Midbrain (tissue), 1 donor: Measurements from ENCODE around the gene RFK.
"Not testable (repeated sequence)": the region's sequence is repeated elsewhere in the genome, so short reads cannot be mapped to it uniquely, and the experiment has no call there.

Source experiments
- DNase-seq: peaks from one replicate; lab custom pipeline; 2025; lab: John Stamatoyannopoulos, UW

Gene RFK

DNA sequence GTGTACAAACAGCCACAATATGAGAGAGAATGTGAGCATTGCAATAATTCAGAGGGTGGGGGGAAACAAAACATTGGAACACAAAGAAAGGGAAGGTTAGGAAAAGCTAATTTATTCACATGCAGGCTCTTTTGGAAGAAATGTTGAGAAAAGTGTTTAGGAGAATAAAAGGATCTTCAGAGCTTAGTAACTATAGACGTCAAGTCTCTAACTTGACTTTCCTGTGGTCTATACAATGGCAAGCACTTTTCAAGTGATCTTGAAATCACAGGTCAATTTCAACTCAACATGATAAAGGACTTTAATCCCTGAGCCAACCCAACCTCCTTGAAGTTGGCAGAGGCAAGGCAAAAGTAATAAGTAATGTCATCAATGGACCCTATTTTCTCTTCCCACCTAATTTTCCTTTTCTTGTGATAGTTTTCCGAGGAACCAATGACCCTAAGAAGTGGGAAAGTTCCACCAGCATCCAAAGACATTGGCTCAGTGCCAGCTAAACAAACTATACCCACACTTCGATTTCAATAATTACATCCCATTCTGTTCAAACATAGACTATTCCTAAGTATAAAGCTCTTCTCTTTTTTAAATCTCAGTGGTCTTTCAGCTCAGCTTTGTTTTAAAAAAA, 23.7 kb downstream of the RFK start:
- no peak for DNase-seq

- DNase-seq: no peak
Measured at GRCh38 chr9:76369583-76369982, 24.6 kb downstream of the RFK start.

GRCh38 chr9:76366275-76366674, 28.0 kb downstream of the RFK start:
- DNase-seq: no peak

DNA sequence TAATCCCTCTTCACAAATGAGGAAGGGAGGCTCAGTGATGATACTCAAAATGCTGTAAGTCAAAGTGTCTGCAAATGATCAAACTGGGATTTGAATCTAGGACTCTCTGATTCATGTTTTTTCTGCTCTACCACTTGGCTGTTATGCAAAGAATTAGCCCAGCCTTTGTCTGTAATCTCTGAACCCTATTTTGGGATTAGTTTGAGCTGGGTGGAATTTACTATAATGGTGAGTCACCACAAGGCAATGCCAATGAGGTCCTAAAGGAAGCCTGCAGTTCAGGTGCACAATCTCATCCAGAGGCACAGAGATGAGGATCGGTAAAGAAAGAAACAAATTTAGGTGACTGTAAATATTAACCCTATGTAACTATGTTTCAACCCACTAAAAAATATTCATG, 29.2 kb downstream of the RFK start:
- DNase-seq: no peak

GRCh38 chr9:76363032-76363395, 31.2 kb downstream of the RFK start:
- no peak for DNase-seq

DNA sequence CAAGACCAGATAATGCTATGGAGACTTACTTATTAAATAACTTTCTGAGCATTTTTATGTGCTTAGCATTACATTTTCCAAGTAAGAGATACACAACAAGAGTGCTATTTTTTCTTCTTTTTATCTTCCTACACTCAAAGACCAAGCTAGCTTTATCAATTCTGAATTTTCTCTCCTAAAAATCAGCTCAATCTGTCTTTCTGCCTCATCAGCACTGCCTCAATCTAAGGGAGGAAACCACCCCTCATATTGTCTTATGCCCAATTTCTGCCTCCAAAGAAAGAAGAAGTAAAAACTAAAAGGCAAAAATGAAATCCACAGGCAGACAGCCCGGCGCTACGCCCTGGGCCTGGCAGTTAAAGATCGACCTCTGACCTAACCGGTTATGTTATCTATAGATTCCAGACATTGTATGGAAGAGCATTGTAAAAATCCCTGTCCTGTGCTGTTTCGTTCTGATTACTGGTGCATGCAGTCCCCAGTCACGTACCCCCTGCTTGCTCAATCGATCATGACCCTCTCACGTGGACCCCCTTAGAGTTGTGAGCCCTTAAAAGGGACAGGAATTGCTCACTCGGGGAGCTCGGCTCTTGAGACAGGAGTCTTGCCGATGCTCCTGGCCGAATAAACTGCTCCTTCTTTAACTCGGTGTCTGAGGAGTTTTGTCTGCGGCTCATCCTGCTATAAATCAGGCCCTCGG, 31.7 kb downstream of the RFK start:
- not testable (repeated sequence) for DNase-seq

DNA sequence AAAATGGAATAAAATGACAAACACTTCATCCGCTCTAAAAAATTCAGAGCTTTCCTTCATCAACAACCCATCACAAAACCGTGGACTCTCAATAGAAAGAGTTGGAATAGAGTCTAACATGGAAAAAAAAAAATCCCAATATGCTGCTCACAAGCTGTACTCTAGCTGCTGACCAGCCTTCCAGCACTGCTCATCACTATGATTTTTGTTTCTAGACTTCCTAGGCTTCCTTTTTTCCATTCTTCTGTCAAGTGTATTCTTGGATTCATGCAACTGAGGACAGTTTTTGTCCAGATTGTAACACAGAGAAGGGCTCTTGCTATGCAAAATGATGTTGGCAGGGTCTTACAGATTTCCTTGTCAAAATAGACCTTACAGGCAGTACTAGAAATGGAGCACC, 34.5 kb downstream of the RFK start:
- no peak for DNase-seq

DNA sequence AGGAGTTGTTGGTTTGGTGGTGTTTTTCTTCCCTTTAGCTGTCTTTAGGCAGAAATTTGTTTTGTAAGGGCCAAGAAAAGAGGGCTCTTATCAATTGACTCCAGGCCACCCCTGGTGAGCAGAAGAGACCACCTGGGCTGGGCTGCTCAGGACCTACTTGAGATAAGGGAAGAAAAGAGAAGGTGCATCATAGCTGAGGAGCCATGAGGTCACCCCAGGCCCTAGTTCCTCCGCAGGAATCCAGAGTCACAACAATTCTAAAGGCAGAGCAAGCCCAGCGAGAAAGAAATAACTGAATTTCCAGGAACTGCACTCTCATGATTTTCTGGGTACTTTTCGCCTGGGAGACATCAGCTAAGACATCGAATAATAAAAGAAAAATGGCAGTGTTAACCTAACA, 34.9 kb downstream of the RFK start:
- DNase-seq: no peak

DNA sequence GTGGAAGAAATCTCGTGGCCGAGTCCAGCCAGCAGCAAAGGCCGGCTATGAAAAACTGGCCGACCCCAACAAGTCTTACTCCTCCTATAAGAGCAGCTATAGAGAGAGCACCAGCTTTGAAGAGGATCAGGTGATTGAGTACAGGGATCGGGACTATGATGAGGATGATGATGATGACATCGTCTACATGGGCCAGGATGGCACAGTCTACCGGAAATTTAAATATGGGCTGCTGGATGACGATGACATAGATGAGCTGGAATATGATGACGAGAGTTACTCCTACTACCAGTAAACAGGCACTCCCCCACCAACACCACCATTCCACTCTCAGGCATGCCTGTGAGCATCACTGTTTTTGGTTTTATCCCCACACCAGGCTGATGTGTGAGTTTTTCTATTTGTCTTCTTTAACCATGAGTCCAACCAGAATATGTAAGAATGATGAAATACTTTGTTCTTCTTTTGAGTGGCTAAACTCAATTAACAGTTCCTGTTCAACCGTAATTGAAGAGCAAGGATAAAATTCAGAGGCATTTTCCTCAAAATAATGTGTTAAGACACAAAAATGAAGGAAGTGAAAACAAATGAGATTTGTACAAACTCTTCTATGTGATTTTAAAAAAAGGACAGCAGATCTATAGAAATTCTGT, 35.5 kb downstream of the RFK start:
- no peak for DNase-seq

DNA sequence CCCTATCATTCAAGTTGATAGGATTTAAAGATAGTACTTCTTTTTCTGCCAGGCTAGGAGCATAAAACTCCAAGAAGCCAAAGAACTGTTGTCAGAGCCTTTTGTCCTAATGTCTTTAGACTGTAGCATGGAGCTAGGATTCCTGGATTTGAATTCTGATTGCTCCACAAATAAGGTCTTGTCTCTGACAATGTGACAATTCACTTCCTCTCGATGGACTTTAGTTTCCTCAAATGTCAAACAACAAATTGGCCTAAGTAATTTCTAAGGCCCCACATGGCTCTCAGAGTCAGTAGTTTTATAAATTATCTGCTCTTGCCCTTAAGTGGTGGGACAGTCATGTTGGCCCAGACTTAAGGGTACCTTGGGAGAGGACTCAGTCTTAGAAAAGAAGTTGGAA, 36.7 kb downstream of the RFK start:
- DNase-seq: no peak

DNA sequence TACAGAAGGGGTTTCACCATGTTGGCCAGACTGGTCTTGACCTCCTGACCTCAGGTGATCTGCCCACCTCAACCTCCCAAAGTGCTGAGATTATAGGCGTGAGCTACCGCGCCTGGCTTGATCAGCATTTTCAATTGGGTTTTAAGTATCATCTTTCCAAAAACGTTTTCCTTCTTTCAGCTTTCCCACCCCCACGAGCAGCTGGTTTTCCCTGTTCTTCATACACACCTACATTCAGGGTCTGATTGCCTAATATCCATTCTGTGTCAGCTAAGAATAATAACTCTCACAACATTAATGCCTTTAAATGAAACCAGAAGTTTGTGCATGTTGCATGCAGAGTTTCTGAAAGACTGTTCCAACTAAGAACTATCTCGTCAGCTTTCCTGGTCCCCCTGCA, 38.3 kb downstream of the RFK start:
- no peak for DNase-seq

DNA sequence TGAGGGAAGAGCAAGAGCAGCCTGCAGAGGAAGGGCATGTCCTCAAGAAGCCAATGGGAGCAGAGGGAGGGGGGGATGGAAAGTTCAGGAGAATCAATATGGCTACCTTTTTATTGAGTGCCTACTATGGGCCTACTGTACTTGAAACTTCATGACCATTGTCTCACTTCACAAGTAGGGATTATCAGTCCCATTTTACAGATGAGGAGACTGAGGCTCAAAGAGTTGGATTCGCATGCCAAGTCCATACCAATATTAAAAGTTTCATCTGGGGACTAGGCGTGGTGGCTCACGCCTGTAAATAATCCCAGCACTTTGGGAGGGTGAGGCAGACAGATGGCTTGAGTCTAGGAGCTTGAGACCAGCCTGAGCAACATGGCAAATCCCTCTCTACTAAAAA, 40.0 kb downstream of the RFK start:
- no peak for DNase-seq

- no peak for DNase-seq
Measured at GRCh38 chr9:76353280-76353679, 40.9 kb downstream of the RFK start.

DNA sequence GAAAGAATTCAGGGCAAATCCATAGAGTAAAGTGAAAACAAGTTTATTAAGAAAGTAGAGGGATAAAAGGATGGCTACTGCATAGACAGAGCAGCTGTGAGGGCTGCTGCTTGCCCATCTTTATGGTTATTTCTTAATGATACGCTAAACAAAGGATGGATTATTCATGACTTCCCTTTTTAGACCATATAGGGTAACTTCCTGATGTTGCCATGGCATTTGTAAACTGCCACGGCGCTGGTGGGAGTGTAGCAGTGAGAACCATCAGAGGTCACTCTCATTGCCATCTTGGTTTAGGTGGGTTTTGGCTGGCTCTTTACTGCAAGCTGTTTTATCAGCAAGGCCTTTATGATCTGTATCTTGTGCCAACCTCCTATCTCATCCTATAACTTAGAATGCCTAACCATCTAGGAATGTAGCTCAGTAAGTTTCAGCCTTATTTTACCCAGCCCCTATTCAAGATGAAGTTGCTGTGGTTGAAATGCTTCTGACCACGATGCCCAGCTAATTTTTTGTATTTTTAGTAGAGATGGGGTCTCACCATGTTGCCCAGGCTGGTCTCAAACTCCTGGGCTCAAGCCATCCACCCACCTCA, 42.1 kb downstream of the RFK start:
- no peak for DNase-seq

DNA sequence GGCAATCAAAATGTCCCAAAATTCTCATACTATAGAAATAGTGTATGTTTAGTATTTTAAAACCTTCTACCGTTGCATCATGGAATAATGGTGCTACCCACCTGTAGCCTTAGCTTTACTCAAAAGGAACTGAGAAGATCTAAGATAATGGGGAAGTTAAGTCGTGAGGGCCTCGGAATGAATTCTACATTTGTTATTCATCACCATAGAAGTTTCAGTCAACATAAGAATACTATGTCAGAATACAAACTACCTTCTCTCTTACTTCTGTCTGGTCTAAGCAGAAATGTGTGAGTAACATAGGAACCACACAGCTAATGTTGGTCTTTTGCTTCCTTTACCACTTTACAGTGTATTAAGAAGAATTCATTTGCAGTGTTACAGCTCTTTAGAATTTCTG, 43.2 kb downstream of the RFK start:
- no peak for DNase-seq

DNA sequence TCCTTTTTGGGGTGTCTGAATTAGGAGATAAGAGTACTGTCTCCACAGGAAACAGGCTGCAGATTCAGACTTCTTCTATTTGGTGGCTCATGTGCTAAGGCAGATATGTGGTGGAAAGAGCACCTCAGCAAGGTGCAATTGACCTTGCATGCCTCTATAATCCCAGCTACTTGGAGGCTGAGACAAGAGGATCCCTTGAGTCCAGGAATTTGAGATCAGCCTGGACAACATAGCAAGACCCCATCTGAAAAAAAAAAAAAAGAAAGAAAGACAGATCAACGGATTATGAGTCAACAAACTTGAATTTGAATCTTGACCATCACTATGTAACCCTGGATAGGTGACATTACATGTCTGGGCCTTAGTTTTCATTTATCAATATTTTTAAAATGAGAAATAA, 44.4 kb downstream of the RFK start:
- DNase-seq: no peak

- DNase-seq: no peak
Measured at GRCh38 chr9:76342858-76343257, 51.4 kb downstream of the RFK start.

DNA sequence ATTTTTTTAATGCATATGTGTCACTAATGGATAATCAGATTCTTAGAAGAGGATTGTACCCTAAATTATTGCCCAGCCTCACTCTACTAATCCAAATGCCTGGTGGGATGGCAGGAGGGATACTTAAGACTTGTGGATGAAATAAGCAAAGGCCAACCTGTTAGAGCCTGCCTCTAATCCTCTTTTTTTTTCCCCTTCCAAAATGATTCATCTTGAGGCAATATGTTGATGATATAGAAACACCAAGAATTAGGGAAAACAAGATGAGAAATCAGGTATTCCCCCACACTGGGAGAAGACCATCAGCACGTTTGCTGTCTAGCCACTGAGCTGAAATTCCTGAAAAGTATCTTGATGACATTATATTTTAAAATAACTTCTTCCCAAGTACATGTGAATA, 52.0 kb downstream of the RFK start:
- no peak for DNase-seq

DNA sequence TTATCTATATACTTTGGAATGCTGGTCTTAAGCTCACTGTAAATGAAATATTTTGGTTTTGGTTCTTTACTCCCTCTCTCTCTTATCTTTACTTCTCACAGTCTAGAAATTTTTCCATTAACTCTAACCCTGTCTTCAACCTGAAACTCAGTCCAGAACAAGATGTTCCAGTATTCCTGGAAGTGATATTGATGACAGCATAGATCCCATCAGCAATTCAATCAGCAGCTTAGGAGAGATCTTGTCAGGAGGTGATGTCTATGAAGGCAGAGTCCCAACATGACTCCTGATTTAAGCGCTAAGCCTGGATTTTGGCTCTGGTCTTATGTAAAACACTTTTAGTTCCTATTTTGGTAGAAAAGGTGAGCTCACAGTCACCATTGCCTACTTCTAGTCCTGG, 52.6 kb downstream of the RFK start:
- no peak for DNase-seq

- DNase-seq: no peak
Measured at GRCh38 chr9:76338418-76338817, 55.8 kb downstream of the RFK start.

GRCh38 chr9:76336027-76336426, 58.2 kb downstream of the RFK start:
- DNase-seq: no peak
